Measurements from ENCODE around the gene KIDINS220.

- TF ChIP-seq CTCF (IDR thresholded peaks at IDR 0.05) (no peak), POLR2A (IDR thresholded peaks at IDR 0.05; ENCODE audit: low read depth) (no peak)
Measured at GRCh38 chr2:8752385-8752784, 85.0 kb downstream of the KIDINS220 start.
